NCI-H82 treated with DMSO at 0.1 percent for 48 hours (cell line): ENCODE results near the gene LNPK.
"Not testable (repeated sequence)": the region's sequence is repeated elsewhere in the genome, so short reads cannot be mapped to it uniquely, and the experiment has no call there.

Experiments
- DNase-seq: peaks from one replicate; lab custom pipeline; 2025; ENCODE audit not compliant: unreplicated experiment; lab: John Stamatoyannopoulos, UW

LNPK gene

GRCh38 chr2:175913849-175914743 is 88.0 kb downstream of the LNPK start:
- not testable (repeated sequence) for DNase-seq

- not testable (repeated sequence) for DNase-seq
Observed at GRCh38 chr2:175913267-175913666, 88.8 kb downstream of the LNPK start.

- no peak for DNase-seq
Observed at GRCh38 chr2:175904035-175904434, 98.0 kb downstream of the LNPK start.

- no peak for DNase-seq
Observed at GRCh38 chr2:175903384-175903936, 98.6 kb downstream of the LNPK start.

- not testable (repeated sequence) for DNase-seq
Observed at GRCh38 chr2:175895957-175896356, 106.1 kb downstream of the LNPK start.

- DNase-seq: no peak
Observed at GRCh38 chr2:175892046-175892445, 110.0 kb downstream of the LNPK start.

GRCh38 chr2:175890636-175891242 is 111.3 kb downstream of the LNPK start:
- no peak for DNase-seq

- DNase-seq: no peak
Observed at GRCh38 chr2:175889701-175890302, 112.3 kb downstream of the LNPK start.

GRCh38 chr2:175887776-175888175 is 114.3 kb downstream of the LNPK start:
- no peak for DNase-seq

- DNase-seq: no peak
Observed at GRCh38 chr2:175884697-175885393, 117.2 kb downstream of the LNPK start.

- no peak for DNase-seq
Observed at GRCh38 chr2:175883586-175884194, 118.4 kb downstream of the LNPK start.

- DNase-seq: no peak
Observed at GRCh38 chr2:175879679-175880078, 122.4 kb downstream of the LNPK start.

GRCh38 chr2:175877845-175878544 is 124.1 kb downstream of the LNPK start:
- no peak for DNase-seq

GRCh38 chr2:175874291-175874690 is 127.8 kb downstream of the LNPK start:
- DNase-seq: no peak
